Endodermal cell (in vitro differentiated cells): ENCODE results near the gene MMAB. TPM values are rescaled to one million over a fixed set of nuclear protein-coding genes. Genes with fewer than 3 reads are reported as not detected.

Experiments
- DNase-seq: peaks from one replicate; pipeline ENCODE4 v3.0.0-alpha.2; 2017
- H3K27ac ChIP-seq: 2 replicates; pipeline ENCODE4 v1.5.1; 2013; ENCODE audit warnings: mild to moderate bottlenecking, low read depth, low read length, moderate library complexity
- H3K27me3 ChIP-seq: 2 replicates; pipeline ENCODE4 v1.6.1; 2013; ENCODE audit warnings: mild to moderate bottlenecking, low read length, moderate library complexity; ENCODE audit not compliant: insufficient read depth, control insufficient read depth, poor library complexity, severe bottlenecking
- H3K36me3 ChIP-seq: 2 replicates; pipeline ENCODE4 v1.7.0; 2013; ENCODE audit warnings: mild to moderate bottlenecking, low read length, moderate library complexity; ENCODE audit not compliant: control insufficient read depth, insufficient read depth
- H3K4me1 ChIP-seq: one replicate; pipeline ENCODE4 v1.7.0; 2013; ENCODE audit warnings: low read length; ENCODE audit not compliant: control insufficient read depth, insufficient read depth
- H3K4me3 ChIP-seq: 2 replicates; pipeline ENCODE4 v1.5.1; 2013; ENCODE audit warnings: mild to moderate bottlenecking, low read length, moderate library complexity
- H3K9ac ChIP-seq: 2 replicates; pipeline ENCODE4 v1.6.1; 2013; ENCODE audit warnings: mild to moderate bottlenecking, low read length, moderate library complexity; ENCODE audit not compliant: poor library complexity, severe bottlenecking; ENCODE audit errors: extremely low read depth
- H3K9me3 ChIP-seq: 2 replicates; pipeline ENCODE4 v1.6.1; 2013; ENCODE audit warnings: mild to moderate bottlenecking, low read length, moderate library complexity; ENCODE audit not compliant: control insufficient read depth
- H3K27ac Mint-ChIP-seq: 2 replicates; pipeline ENCODE4 v1.8.0; 2020; ENCODE audit warnings: mixed read lengths
- H3K27me3 Mint-ChIP-seq: 2 replicates; pipeline ENCODE4 v1.8.0; 2021; ENCODE audit warnings: mild to moderate bottlenecking, mixed read lengths; ENCODE audit not compliant: insufficient read depth
- H3K36me3 Mint-ChIP-seq: 2 replicates; pipeline ENCODE4 v1.8.0; 2020; ENCODE audit warnings: low read depth, mixed read lengths
- H3K4me1 Mint-ChIP-seq: 2 replicates; pipeline ENCODE4 v1.8.0; 2020; ENCODE audit warnings: mixed read lengths
- H3K4me3 Mint-ChIP-seq: 2 replicates; pipeline ENCODE4 v1.8.0; 2020; ENCODE audit warnings: mild to moderate bottlenecking, moderate library complexity, mixed read lengths
- H3K9me3 Mint-ChIP-seq: 2 replicates; pipeline ENCODE4 v1.8.0; 2020; ENCODE audit warnings: mild to moderate bottlenecking, mixed read lengths
- WGBS, 2 experiments: methylation state at CpG; one replicate each; pipeline versions ENCODE4 v1.1.5 to v1.1.7; 2013; ENCODE audit warnings: missing lambda C conversion rate in 2 of 2, mixed read lengths in 1 of 2; ENCODE audit not compliant: insufficient coverage in 1 of 2, insufficient read length in 1 of 2; 5-methylcytosine and 5-hydroxymethylcytosine counted together
- total RNA-seq, 2 donors: library from RNA; stranded (reverse); fragmentation: NEBNext Ultra II Directional in 1 of 2; extraction: Animal tissue kit (Norgen Biotek cat#: 25700) in 1 of 2; gene quantifications; 2 replicates in 1 of 2; 3 replicates in 1 of 2; pipeline ENCODE4 v1.2.1, GENCODE V29; 2021
- TF ChIP-seq, protein P1 (sequence below): fragments of 200-600 bp; sonication (generic); conservative IDR thresholded peaks from 2 replicates; pipeline ENCODE4 v1.5.0; 2021; ENCODE audit warnings: antibody characterized with exemption, mild to moderate bottlenecking

Gene MMAB
- total RNA-seq, 2 donors from 2014 or later = 24.9 to 28.2 TPM

DNA sequence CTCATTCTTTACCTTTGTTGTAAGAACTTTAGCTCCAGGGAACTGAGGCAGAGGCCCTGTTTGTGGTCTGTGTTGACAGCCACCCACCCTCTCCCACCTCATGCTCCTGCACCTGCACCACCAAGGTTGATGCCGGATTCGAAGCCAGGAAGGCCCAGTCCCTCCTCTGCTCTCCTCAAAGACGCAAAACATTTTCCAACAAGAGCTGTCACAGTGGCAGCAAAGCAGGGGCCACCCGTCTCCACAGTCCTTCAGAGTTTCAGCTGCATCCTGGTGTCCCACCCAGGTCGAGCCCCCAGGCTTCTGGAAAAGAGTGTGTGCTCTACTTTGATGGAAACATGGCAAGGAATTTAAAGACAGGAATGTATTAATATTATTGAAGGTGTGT is 37.4 kb downstream of the MMAB start:
- Mint-ChIP-seq H3K27me3 (no peaks in the 10 kb centered on the region), H3K36me3 (peaks cover 16% of the 10 kb centered on the region), H3K4me1 (no peaks in the 10 kb centered on the region), H3K9me3 (no peaks in the 10 kb centered on the region), H3K27ac (no peak overlapping the region), H3K4me3 (no peak overlapping the region)
- 89 to 100% methylated on average over 2 to 5 of the region's 5 CpGs for WGBS, 2 experiments
- Histone ChIP-seq H3K36me3 (peaks cover 4% of the 10 kb centered on the region), H3K27me3 (no peaks in the 10 kb centered on the region), H3K4me3 (no peak overlapping the region), H3K9me3 (no peaks in the 10 kb centered on the region), H3K27ac (no peak overlapping the region), H3K4me1 (no peaks in the 10 kb centered on the region), H3K9ac (no peak overlapping the region)
- TF ChIP-seq, protein P1, sequence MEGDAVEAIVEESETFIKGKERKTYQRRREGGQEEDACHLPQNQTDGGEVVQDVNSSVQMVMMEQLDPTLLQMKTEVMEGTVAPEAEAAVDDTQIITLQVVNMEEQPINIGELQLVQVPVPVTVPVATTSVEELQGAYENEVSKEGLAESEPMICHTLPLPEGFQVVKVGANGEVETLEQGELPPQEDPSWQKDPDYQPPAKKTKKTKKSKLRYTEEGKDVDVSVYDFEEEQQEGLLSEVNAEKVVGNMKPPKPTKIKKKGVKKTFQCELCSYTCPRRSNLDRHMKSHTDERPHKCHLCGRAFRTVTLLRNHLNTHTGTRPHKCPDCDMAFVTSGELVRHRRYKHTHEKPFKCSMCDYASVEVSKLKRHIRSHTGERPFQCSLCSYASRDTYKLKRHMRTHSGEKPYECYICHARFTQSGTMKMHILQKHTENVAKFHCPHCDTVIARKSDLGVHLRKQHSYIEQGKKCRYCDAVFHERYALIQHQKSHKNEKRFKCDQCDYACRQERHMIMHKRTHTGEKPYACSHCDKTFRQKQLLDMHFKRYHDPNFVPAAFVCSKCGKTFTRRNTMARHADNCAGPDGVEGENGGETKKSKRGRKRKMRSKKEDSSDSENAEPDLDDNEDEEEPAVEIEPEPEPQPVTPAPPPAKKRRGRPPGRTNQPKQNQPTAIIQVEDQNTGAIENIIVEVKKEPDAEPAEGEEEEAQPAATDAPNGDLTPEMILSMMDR = no peak
- no peak for DNase-seq

DNA sequence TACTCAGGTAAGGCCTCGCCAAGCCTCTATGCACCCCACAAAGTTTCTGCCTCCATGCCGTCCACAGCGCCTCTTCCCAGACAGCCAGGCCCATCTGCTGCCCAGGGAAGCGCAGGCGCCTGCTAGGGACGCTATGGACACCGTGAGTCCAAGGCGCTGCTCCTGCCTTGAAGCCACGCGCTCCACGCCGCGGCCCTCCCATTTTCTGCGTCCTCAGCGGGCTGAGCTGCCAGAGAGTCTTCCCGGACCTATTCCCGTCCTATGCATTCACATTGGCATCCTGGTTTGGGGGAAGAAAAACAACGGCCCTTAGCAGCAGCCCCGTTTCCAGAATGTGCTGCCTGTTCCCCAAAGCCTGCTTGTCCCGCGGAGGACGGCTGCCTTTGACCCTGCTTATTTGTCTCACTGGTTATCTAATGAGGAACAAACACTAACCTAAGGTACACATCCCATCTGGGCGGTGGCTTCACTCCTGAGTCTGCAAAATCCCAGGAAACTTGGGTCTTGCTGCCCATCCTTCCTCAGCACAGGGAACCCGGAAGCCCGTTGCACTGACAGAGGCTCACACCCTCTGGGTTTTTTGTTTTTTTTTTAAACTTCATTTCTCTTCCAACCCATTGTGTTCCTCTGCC is 38.0 kb downstream of the MMAB start:
- Histone ChIP-seq H3K4me1 (peaks cover 2% of the 10 kb centered on the region), H3K27me3 (no peaks in the 10 kb centered on the region), H3K9me3 (no peaks in the 10 kb centered on the region), H3K9ac (no peak overlapping the region), H3K27ac (no peak overlapping the region), H3K36me3 (peaks cover 9% of the 10 kb centered on the region), H3K4me3 (no peak overlapping the region)
- 92 to 93% methylated on average over 21 to 25 of the region's 25 CpGs for WGBS, 2 experiments
- Mint-ChIP-seq H3K27me3 (no peaks in the 10 kb centered on the region), H3K4me1 (no peaks in the 10 kb centered on the region), H3K4me3 (no peak overlapping the region), H3K36me3 (peaks cover 18% of the 10 kb centered on the region), H3K27ac (peak overlapping the region; percentile 20), H3K9me3 (no peaks in the 10 kb centered on the region)
- TF ChIP-seq, protein P1 = no peak
- DNase-seq = no peak

DNA sequence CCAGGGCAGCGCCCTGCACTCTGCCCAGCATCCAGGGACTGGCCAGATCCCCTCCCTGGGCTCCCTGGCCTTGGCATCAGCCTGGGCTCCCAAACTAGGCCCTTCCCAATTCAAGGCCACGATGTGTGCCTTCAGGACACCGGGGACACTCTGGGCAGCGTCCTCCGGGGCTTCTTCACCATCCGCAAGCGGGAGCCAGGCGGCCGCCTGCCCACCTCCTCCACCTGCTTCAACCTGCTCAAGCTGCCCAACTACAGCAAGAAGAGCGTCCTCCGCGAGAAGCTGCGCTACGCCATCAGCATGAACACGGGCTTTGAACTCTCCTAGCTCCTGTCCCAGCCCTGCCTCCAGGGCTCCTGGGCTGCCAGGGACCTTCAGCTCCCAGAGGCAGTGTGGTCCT is 38.8 kb downstream of the MMAB start:
- no peak overlapping the region for H3K4me3 ChIP-seq
- no peak for DNase-seq
- H3K36me3 Mint-ChIP-seq = peaks cover 25% of the 10 kb centered on the region
- H3K4me3 Mint-ChIP-seq = no peak overlapping the region
- peaks cover 10% of the 10 kb centered on the region for H3K4me1 ChIP-seq
- TF ChIP-seq, protein P1 = no peak
- no peak overlapping the region for H3K27ac ChIP-seq
- no peaks in the 10 kb centered on the region for H3K9me3 ChIP-seq
- no peak overlapping the region for H3K9ac ChIP-seq
- 95 to 99% methylated on average over 12 to 15 of the region's 15 CpGs for WGBS, 2 experiments
- H3K9me3 Mint-ChIP-seq = no peaks in the 10 kb centered on the region
- H3K27ac Mint-ChIP-seq = no peak overlapping the region
- H3K4me1 Mint-ChIP-seq = peaks cover 7% of the 10 kb centered on the region
- H3K27me3 Mint-ChIP-seq = no peaks in the 10 kb centered on the region
- H3K27me3 ChIP-seq = no peaks in the 10 kb centered on the region
- H3K36me3 ChIP-seq = peaks cover 11% of the 10 kb centered on the region
